ENCODE results near the gene FAM124A. TPM values are rescaled to one million over a fixed set of nuclear protein-coding genes. Genes with fewer than 3 reads are reported as not detected.

Gene FAM124A
- total RNA-seq, result 0.63 and 1.2 TPM in 2 replicates

GRCh38 chr13:51222037-51222685 lies at the start of gene FAM124A:
FAM124A (plus strand) TSS chr13:51222398; CDS start chr13:51222502, 104 bp downstream.
- peak within 1 kb of the TSS; percentile 52 for H3K4me3 ChIP-seq (ENCODE audit: low read depth, low read length)
- no peak for DNase-seq (ENCODE audit: low read depth)
- TF ChIP-seq CTCF (conservative IDR thresholded peaks at IDR 0.05; ENCODE audit: low read depth, low read length), result no peak

- no peak overlapping the region for H3K4me3 ChIP-seq (ENCODE audit: low read depth, low read length)
- no peak for TF ChIP-seq CTCF (conservative IDR thresholded peaks at IDR 0.05; ENCODE audit: low read depth, low read length)
- DNase-seq (ENCODE audit: low read depth), result no peak
Measured at GRCh38 chr13:51175021-51175420, 47.2 kb upstream of the FAM124A start.

- no peak overlapping the region for H3K4me3 ChIP-seq (ENCODE audit: low read depth, low read length)
- DNase-seq (ENCODE audit: low read depth), result no peak
- no peak for TF ChIP-seq CTCF (conservative IDR thresholded peaks at IDR 0.05; ENCODE audit: low read depth, low read length)
Measured at GRCh38 chr13:51175639-51176038, 46.6 kb upstream of the FAM124A start.

GRCh38 chr13:51177188-51177587 lies 45.0 kb upstream of the FAM124A start:
- DNase-seq (ENCODE audit: low read depth), result no peak
- no peak for TF ChIP-seq CTCF (conservative IDR thresholded peaks at IDR 0.05; ENCODE audit: low read depth, low read length)
- no peak overlapping the region for H3K4me3 ChIP-seq (ENCODE audit: low read depth, low read length)

GRCh38 chr13:51178456-51179074 lies 43.6 kb upstream of the FAM124A start:
- no peak for DNase-seq (ENCODE audit: low read depth)
- no peak for TF ChIP-seq CTCF (conservative IDR thresholded peaks at IDR 0.05; ENCODE audit: low read depth, low read length)
- no peak overlapping the region for H3K4me3 ChIP-seq (ENCODE audit: low read depth, low read length)

- no peak for TF ChIP-seq CTCF (conservative IDR thresholded peaks at IDR 0.05; ENCODE audit: low read depth, low read length)
- no peak overlapping the region for H3K4me3 ChIP-seq (ENCODE audit: low read depth, low read length)
Measured at GRCh38 chr13:51179432-51179971, 42.7 kb upstream of the FAM124A start.

More at GRCh38 chr13:51179432-51179971, 42.7 kb upstream of the FAM124A start:
- no peak for DNase-seq (ENCODE audit: low read depth)

Data from epithelial cell of proximal tubule (primary cell).